ENCODE measurements around the gene BTG1. TPM values are rescaled to one million over a fixed set of nuclear protein-coding genes. Genes with fewer than 3 reads are reported as not detected.

BTG1 gene
- total and polyA plus RNA-seq, 2 of the 4 experiments (the other 2 are of a cell fraction), result 3.8 to 33.5 TPM

DNA sequence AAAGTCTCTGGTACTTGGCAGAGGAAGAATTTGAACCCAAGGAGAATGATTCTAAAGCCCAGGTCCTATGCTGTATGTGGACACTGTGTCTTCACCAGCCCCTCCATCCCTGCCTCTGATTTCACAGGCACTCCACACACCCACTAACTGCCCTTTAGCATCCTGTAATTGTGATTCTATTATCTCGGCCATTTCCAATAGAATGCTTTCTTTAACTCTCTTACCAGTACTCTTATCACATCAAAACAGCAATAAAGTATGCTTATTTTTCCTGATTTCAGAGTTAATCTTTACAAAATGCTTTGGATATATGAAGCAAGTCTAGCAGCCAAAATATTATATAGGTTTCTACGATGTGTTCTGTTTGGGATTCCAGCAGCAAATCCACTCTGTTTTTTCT, 37.9 kb upstream of the BTG1 start:
- TF ChIP-seq RCOR1 (IDR thresholded peaks at IDR 0.05; ENCODE audit: insufficient replicate concordance, low read length) (no peak), MAZ (IDR thresholded peaks at IDR 0.05; ENCODE audit: borderline replicate concordance, low read depth, low read length) (no peak), POLR2A (IDR thresholded peaks at IDR 0.05; ENCODE audit: low read depth, low read length) (no peak), MXI1 (IDR thresholded peaks at IDR 0.05; ENCODE audit: borderline replicate concordance, low read depth, low read length) (no peak), USF2 (IDR thresholded peaks at IDR 0.05; ENCODE audit: low read depth, low read length) (no peak), CEBPB (IDR thresholded peaks at IDR 0.05; ENCODE audit: low read depth, low read length) (no peak), RAD21 (IDR thresholded peaks at IDR 0.05; ENCODE audit: low read length) (no peak), MAFK (IDR thresholded peaks at IDR 0.05; ENCODE audit: low read depth, low read length) (no peak), FOS (IDR thresholded peaks at IDR 0.05; ENCODE audit: low read depth, low read length) (no peak), SMC3 (IDR thresholded peaks at IDR 0.05; ENCODE audit: low read depth, low read length) (no peak), BHLHE40 (IDR thresholded peaks at IDR 0.05; ENCODE audit: low read depth, low read length) (no peak), RFX5 (IDR thresholded peaks at IDR 0.05; ENCODE audit: low read depth, low read length) (no peak), CHD1 (IDR thresholded peaks at IDR 0.05; ENCODE audit: low read depth, low read length) (no peak)
- TF ChIP-seq, protein P1, sequence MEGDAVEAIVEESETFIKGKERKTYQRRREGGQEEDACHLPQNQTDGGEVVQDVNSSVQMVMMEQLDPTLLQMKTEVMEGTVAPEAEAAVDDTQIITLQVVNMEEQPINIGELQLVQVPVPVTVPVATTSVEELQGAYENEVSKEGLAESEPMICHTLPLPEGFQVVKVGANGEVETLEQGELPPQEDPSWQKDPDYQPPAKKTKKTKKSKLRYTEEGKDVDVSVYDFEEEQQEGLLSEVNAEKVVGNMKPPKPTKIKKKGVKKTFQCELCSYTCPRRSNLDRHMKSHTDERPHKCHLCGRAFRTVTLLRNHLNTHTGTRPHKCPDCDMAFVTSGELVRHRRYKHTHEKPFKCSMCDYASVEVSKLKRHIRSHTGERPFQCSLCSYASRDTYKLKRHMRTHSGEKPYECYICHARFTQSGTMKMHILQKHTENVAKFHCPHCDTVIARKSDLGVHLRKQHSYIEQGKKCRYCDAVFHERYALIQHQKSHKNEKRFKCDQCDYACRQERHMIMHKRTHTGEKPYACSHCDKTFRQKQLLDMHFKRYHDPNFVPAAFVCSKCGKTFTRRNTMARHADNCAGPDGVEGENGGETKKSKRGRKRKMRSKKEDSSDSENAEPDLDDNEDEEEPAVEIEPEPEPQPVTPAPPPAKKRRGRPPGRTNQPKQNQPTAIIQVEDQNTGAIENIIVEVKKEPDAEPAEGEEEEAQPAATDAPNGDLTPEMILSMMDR (conservative IDR thresholded peaks at IDR 0.05; ENCODE audit: low read depth, low read length), result no peak
- ATAC-seq (ENCODE audit: low read depth) (no peak), DNase-seq (no peak)
- Histone ChIP-seq H2BK15ac (ENCODE audit: low read depth, low read length) (no peak overlapping the region), H2AFZ (replicated peaks; ENCODE audit: low read length, poor library complexity) (no peak overlapping the region), H3K36me3 (ENCODE audit: control insufficient read depth, insufficient read depth, low read length) (no peaks in the 10 kb centered on the region), H3K4ac (ENCODE audit: low read depth, low read length) (no peak overlapping the region), H3K9ac (ENCODE audit: low read depth, low read length) (no peak overlapping the region), H4K91ac (ENCODE audit: insufficient read depth, low read depth, low read length) (no peak overlapping the region), H3K4me3 (ENCODE audit: insufficient read depth, low read depth, low read length) (no peak overlapping the region), H3K56ac (ENCODE audit: extremely low read depth, insufficient read depth, low read length) (no peak overlapping the region), H3K9me3 (ENCODE audit: control insufficient read depth, insufficient read depth, low read length) (peaks cover 3% of the 10 kb centered on the region), H3K27me3 (ENCODE audit: control insufficient read depth, insufficient read depth, low read length) (peaks cover 3% of the 10 kb centered on the region), H3K79me1 (ENCODE audit: low read depth in 1 of 2, low read length in 2 of 2) (no peaks in the 10 kb centered on the region), H3K23ac (ENCODE audit: low read depth, low read length) (no peak overlapping the region), H2AK9ac (replicated peaks; ENCODE audit: low read depth, low read length, poor library complexity) (no peak overlapping the region), H2BK20ac (ENCODE audit: low read depth, low read length) (no peak overlapping the region), H3K18ac (ENCODE audit: low read depth, low read length) (no peak overlapping the region), H2BK120ac (ENCODE audit: low read depth, low read length) (no peak overlapping the region), H4K8ac (ENCODE audit: low read depth in 2 of 2, low read length in 2 of 2) (no peak overlapping the region), H3K9me1 (ENCODE audit: insufficient read depth, low read length) (no peaks in the 10 kb centered on the region), H4K5ac (ENCODE audit: low read depth, low read length) (no peak overlapping the region), H3K27ac (ENCODE audit: insufficient read depth, low read length) (no peak overlapping the region), H3K14ac (replicated peaks; ENCODE audit: low read depth, low read length) (no peak overlapping the region), H2BK5ac (ENCODE audit: low read depth, low read length, poor library complexity, severe bottlenecking) (no peak overlapping the region), H2AK5ac (ENCODE audit: low read depth, low read length) (no peak overlapping the region), H3K4me2 (ENCODE audit: low read depth, low read length) (no peak overlapping the region), H3K4me1 (ENCODE audit: control insufficient read depth, insufficient read depth, low read length) (no peaks in the 10 kb centered on the region), H4K20me1 (ENCODE audit: insufficient read depth, low read length) (no peaks in the 10 kb centered on the region)
- no CpG with 5 or more reads among the region's 2 CpGs for WGBS, 2 experiments (ENCODE audit: extremely low coverage in 2 of 2, insufficient read length in 1 of 2)
- ChIA-PET CTCF (no interaction called here), POLR2A (ENCODE audit: unreplicated experiment) (no interaction called here)
- dilution Hi-C loops (cut with HindIII; ENCODE audit: low sequenced_read_pairs, unreplicated experiment) (no loop called here), in situ Hi-C loops (cut with MboI; ENCODE audit: low sequenced_read_pairs) (no loop called here), intact Hi-C loops (cut with micrococcal nuclease) (no loop called here)
- no TSS peak for BruUV-seq (replicated peaks)
